GM12878 (cell line): ENCODE data around the gene PRKCE. TPM values are rescaled to one million over a fixed set of nuclear protein-coding genes. Genes with fewer than 3 reads are reported as not detected.

Experiments
- BCL3 ChIP-seq: IDR thresholded peaks from 2 replicates; pipeline ENCODE4 v1.6.1; 2011; ENCODE audit warnings: borderline replicate concordance, low read depth, mild to moderate bottlenecking, moderate library complexity, low read length; ENCODE audit not compliant: insufficient read depth, poor library complexity, severe bottlenecking
- CBFB ChIP-seq: IDR thresholded peaks from 2 replicates; pipeline ENCODE4 v1.6.1; 2016; ENCODE audit warnings: antibody characterized with exemption, low read depth
- E2F4 ChIP-seq: IDR thresholded peaks from 2 replicates; pipeline ENCODE4 v1.6.1; 2012; ENCODE audit warnings: low read depth, low read length, improper control_type of control experiment
- ESRRA ChIP-seq: IDR thresholded peaks from 2 replicates; pipeline ENCODE4 v1.6.1; 2012; ENCODE audit warnings: mild to moderate bottlenecking, low read length, improper control_type of control experiment
- GATAD2B ChIP-seq: fragments of 450-650 bp; conservative IDR thresholded peaks from 2 replicates; pipeline ENCODE4 v1.6.1; 2017; ENCODE audit warnings: low read depth, mild to moderate bottlenecking, moderate library complexity
- MEF2B ChIP-seq: fragments of 450-650 bp; IDR thresholded peaks from 2 replicates; pipeline ENCODE4 v1.6.1; 2018; ENCODE audit warnings: mild to moderate bottlenecking, moderate library complexity; ENCODE audit not compliant: partially characterized antibody, poor library complexity, severe bottlenecking
- MTA3 ChIP-seq: IDR thresholded peaks from 2 replicates; pipeline ENCODE4 v1.6.1; 2012; ENCODE audit warnings: low read length, inconsistent platforms, borderline replicate concordance
- NKRF ChIP-seq: fragments of 450-650 bp; conservative IDR thresholded peaks from 2 replicates; pipeline ENCODE4 v1.6.1; 2017; ENCODE audit warnings: mild to moderate bottlenecking, moderate library complexity
- POLR2AphosphoS5 ChIP-seq: IDR thresholded peaks from 2 replicates; pipeline ENCODE4 v1.6.1; 2011; ENCODE audit warnings: mild to moderate bottlenecking, low read length, inconsistent platforms
- REST ChIP-seq: IDR thresholded peaks from 2 replicates; pipeline ENCODE4 v1.6.1; 2012; ENCODE audit warnings: mild to moderate bottlenecking, low read depth, low read length
- RFX5 ChIP-seq: IDR thresholded peaks from 2 replicates; pipeline ENCODE4 v1.6.1; 2011; ENCODE audit warnings: low read depth, low read length, improper control_type of control experiment
- RUNX3 ChIP-seq: IDR thresholded peaks from 2 replicates; pipeline ENCODE4 v1.6.1; 2012; ENCODE audit warnings: low read length, inconsistent platforms
- SMAD5 ChIP-seq: IDR thresholded peaks from 2 replicates; pipeline ENCODE4 v1.6.1; 2016; ENCODE audit warnings: antibody characterized with exemption, low read depth
- TCF7 ChIP-seq: IDR thresholded peaks from 2 replicates; pipeline ENCODE4 v1.6.1; 2014; ENCODE audit warnings: antibody characterized with exemption, borderline replicate concordance
- YY1 ChIP-seq: IDR thresholded peaks from 2 replicates; pipeline ENCODE4 v1.6.1; 2011; ENCODE audit warnings: low read depth, mild to moderate bottlenecking, low read length
- ZNF687 ChIP-seq: fragments of 450-650 bp; IDR thresholded peaks from 2 replicates; pipeline ENCODE4 v1.6.1; 2017; ENCODE audit warnings: mild to moderate bottlenecking, moderate library complexity
- polyA plus RNA-seq, 11 experiments: library from polyadenylated mRNA; depleted of rRNA in 4 of 11; unstranded in 6 of 11; stranded (reverse) in 5 of 11; fragments of >200 nt; fragmentation: Nextera tagmentation in 4 of 11; fragmentation: Illumina TruSeq in 1 of 11; extraction: Ambion mirVana in 4 of 11; extraction: Trizol in 1 of 11; gene quantifications; 1 replicate in 1 of 11; 2 replicates in 10 of 11; pipeline versions ENCODE4 v1.2.1 to v1.2.3, GENCODE V29; 2011 to 2016; ENCODE audit warnings: inconsistent platforms in 2 of 11, missing spikeins in 2 of 11, low read depth in 1 of 11
- total RNA-seq, 4 experiments: library from RNA; depleted of rRNA in 3 of 4; stranded (reverse); fragments of >200 nt in 3 of 4; fragmentation: Illumina TruSeq in 1 of 4; extraction: Trizol in 1 of 4; gene quantifications; 2 replicates each; pipeline versions ENCODE4 v1.2.1 to v1.2.3, GENCODE V29; 2013 to 2021

PRKCE gene
- total and polyA plus RNA-seq, 10 of the 15 experiments (the other 5 are each of a cell fraction or from before 2014, with no cell fraction given), result 2.6 to 28.2 (median 11.3) TPM

GRCh38 chr2:45833968-45834344, 182.5 kb downstream of the PRKCE start (continued):
- peak; percentile 96 for TF ChIP-seq ZNF687
- no peak for TF ChIP-seq RFX5
- TF ChIP-seq TCF7, result 0 out of 2 replicates have a peak, but pooled peaks have one; percentile 27
- TF ChIP-seq REST, result no peak
- no peak for TF ChIP-seq CBFB
- 0 out of 2 replicates have a peak, but pooled peaks have one; percentile 54 for TF ChIP-seq ESRRA
- peak; percentile 95 for TF ChIP-seq YY1
- TF ChIP-seq BCL3, result no peak
- peak; percentile 40; the same call in 1 of the 2 replicates for TF ChIP-seq SMAD5
- peak; percentile 81 for TF ChIP-seq RUNX3
- no peak; the same call in 1 of the 2 replicates for TF ChIP-seq MTA3
- no peak for TF ChIP-seq E2F4
- peak; percentile 17 for TF ChIP-seq MEF2B
- TF ChIP-seq GATAD2B, result no peak
- TF ChIP-seq POLR2AphosphoS5, result peak; percentile 76; the same call in 1 of the 2 replicates
- TF ChIP-seq NKRF, result 0 out of 2 replicates have a peak, but pooled peaks have one; percentile 7
